Measurements from ENCODE around the gene COX17.

Gene COX17

DNA sequence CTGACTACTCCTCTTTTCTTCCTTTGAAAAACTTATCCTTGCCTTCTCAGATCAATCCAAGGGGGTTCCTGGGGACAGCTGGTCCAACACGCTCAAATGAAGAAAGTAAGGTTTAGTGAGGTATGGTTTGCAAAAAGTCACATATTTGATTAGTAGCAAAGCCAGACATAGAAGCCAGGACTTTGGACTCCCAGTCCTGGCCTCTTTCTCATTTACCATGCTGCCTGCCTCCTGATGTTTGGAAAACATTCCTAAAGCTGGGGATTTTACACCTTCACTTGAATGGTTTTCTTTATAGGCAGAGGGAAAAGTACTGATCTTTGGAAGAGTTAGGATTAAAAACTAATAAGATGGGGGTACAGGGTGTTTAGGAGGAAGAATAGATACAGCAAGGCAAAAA, 31.4 kb downstream of the COX17 start:
- WGBS (ENCODE audit: insufficient coverage), result no CpG with 5 or more reads among the region's 1 CpG
- H3K9me3 ChIP-seq (ENCODE audit: control extremely low read depth in 1 of 5, control insufficient read depth in 4 of 5, insufficient read depth in 2 of 5, low read depth in 1 of 5, low read length in 4 of 5), result no peaks in the 10 kb centered on the region
- peaks cover 0 to 4% (median 1%) of the 10 kb centered on the region in 4 experiments for H3K36me3 ChIP-seq (ENCODE audit: control insufficient read depth in 4 of 4, insufficient read depth in 4 of 4, low read length in 3 of 4)
- POLR2A ChIA-PET, result no interaction called here
- H3K4me3 ChIP-seq (ENCODE audit: control insufficient read depth in 1 of 7, extremely low read depth in 1 of 7, insufficient read depth in 4 of 7, low read depth in 2 of 7, low read length in 6 of 7), result no peak overlapping the region
- CTCF ChIA-PET, result no interaction called here
- H3K27ac ChIP-seq (ENCODE audit: insufficient read depth in 1 of 2, low read depth in 1 of 2, low read length in 2 of 2, poor library complexity in 1 of 2, severe bottlenecking in 2 of 2), result no peak overlapping the region
- H3K4me1 ChIP-seq (ENCODE audit: control extremely low read depth in 1 of 4, control insufficient read depth in 4 of 4, insufficient read depth in 4 of 4, low read length in 3 of 4), result peaks cover 0 to 4% (median 0%) of the 10 kb centered on the region in 4 experiments
- H3K27me3 ChIP-seq (replicated peaks in 2 of 5; ENCODE audit: control insufficient read depth in 4 of 5, insufficient read depth in 5 of 5, low read length in 4 of 5), result no peaks in the 10 kb centered on the region
- no peak for DNase-seq

DNA sequence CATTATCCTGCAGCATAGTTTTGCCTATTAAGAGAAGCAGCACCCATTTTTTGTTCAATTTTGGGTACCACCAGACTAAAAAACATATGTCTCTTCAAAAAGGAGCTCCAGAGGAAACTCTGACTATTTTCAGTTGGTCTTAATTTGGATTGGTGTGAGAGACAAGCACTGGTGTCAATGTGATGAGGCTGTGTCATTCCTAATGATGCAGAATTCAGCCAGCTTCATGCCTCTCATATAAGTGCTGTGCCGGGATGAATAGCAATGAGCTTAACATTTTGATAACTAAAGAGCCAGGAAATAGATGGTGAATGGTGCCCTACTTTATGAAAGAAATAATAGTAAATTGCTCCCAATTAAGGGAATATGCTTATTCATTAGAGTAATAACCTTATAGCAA, 32.7 kb downstream of the COX17 start:
- H3K27me3 ChIP-seq (replicated peaks in 2 of 5; ENCODE audit: control insufficient read depth in 4 of 5, insufficient read depth in 5 of 5, low read length in 4 of 5), result no peaks in the 10 kb centered on the region
- no peak for DNase-seq
- H3K9me3 ChIP-seq (ENCODE audit: control extremely low read depth in 1 of 5, control insufficient read depth in 4 of 5, insufficient read depth in 2 of 5, low read depth in 1 of 5, low read length in 4 of 5), result no peaks in the 10 kb centered on the region
- WGBS (ENCODE audit: insufficient coverage), result 83% methylated on average over 1 of the region's 1 CpG
- no peak overlapping the region for H3K27ac ChIP-seq (ENCODE audit: insufficient read depth in 1 of 2, low read depth in 1 of 2, low read length in 2 of 2, poor library complexity in 1 of 2, severe bottlenecking in 2 of 2)
- POLR2A ChIA-PET, result no interaction called here
- peaks cover 0 to 7% (median 0%) of the 10 kb centered on the region in 4 experiments for H3K4me1 ChIP-seq (ENCODE audit: control extremely low read depth in 1 of 4, control insufficient read depth in 4 of 4, insufficient read depth in 4 of 4, low read length in 3 of 4)
- CTCF ChIA-PET, result no interaction called here
- no peak overlapping the region for H3K4me3 ChIP-seq (ENCODE audit: control insufficient read depth in 1 of 7, extremely low read depth in 1 of 7, insufficient read depth in 4 of 7, low read depth in 2 of 7, low read length in 6 of 7)
- H3K36me3 ChIP-seq (ENCODE audit: control insufficient read depth in 4 of 4, insufficient read depth in 4 of 4, low read length in 3 of 4), result peaks cover 0 to 4% (median 1%) of the 10 kb centered on the region in 4 experiments

DNA sequence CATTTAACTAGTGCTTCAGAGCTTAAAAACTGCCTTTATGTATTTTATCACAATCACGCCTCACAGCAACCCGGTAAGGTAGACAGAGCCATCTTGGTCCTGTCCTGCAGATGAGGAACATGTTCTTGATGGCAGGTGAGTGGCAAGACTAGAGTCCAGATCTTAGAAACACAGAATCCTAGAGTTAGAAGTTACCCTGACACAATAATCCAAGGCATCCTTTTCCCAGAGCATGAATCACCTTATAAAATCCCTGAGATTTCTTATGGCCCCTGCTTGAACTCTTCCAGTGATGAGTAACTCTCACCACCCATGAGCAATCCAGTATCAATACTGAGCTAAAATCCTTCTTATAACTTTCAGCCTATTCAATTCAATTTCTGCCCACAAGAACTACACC, 33.7 kb downstream of the COX17 start:
- Histone ChIP-seq H3K36me3 (ENCODE audit: control insufficient read depth in 4 of 4, insufficient read depth in 4 of 4, low read length in 3 of 4) (peaks cover 0 to 4% (median 1%) of the 10 kb centered on the region in 4 experiments), H3K27me3 (replicated peaks in 2 of 5; ENCODE audit: control insufficient read depth in 4 of 5, insufficient read depth in 5 of 5, low read length in 4 of 5) (no peaks in the 10 kb centered on the region), H3K4me1 (ENCODE audit: control extremely low read depth in 1 of 4, control insufficient read depth in 4 of 4, insufficient read depth in 4 of 4, low read length in 3 of 4) (peaks cover 6 to 16% (median 6%) of the 10 kb centered on the region in 4 experiments), H3K4me3 (ENCODE audit: control insufficient read depth in 1 of 7, extremely low read depth in 1 of 7, insufficient read depth in 4 of 7, low read depth in 2 of 7, low read length in 6 of 7) (no peak overlapping the region), H3K27ac (ENCODE audit: insufficient read depth in 1 of 2, low read depth in 1 of 2, low read length in 2 of 2, poor library complexity in 1 of 2, severe bottlenecking in 2 of 2) (no peak overlapping the region), H3K9me3 (ENCODE audit: control extremely low read depth in 1 of 5, control insufficient read depth in 4 of 5, insufficient read depth in 2 of 5, low read depth in 1 of 5, low read length in 4 of 5) (no peaks in the 10 kb centered on the region)
- POLR2A ChIA-PET, result no interaction called here
- WGBS (ENCODE audit: insufficient coverage), result 100% methylated on average over 2 of the region's 2 CpGs
- no peak for DNase-seq
- CTCF ChIA-PET, result interaction anchor here (0.8 kb wide), 1 partner anchor 10 kb away, joined by 4 read pairs; no protein-coding TSS in a partner anchor

DNA sequence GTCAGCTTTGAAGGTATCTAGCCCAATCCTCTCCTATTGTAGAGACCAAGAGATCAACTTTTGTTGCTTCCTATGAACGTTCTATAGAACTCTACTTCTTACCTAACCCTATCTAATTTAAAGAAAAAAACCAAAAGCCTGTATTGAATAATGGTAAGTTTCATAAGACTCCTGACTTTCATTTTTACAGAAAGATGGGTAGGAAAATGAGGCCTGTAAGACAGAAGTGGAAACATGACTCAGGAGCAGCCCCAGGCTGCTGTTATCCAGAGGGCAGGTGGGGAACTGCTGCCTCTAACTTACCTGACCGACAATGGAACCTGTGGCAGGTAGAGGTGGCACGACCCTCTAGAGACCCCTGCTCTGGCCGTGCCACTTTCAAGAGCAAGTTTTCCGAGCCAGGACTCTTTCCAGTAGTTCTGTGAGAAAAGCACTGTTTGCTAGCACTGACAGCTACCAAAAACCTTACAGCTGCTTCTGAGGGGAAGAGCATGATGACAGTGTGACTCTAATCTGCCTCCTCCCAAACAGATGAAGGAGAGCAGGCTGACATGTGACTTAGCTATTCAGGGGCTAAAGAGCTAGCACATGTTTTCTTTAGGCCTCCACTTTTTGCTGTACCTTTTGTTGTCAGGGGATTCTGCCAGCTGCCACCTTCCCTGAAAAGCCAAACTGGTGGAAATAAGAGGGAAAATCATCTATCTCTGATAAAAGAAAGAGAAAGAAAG, 34.3 kb downstream of the COX17 start:
- Histone ChIP-seq H3K4me1 (ENCODE audit: control extremely low read depth in 1 of 4, control insufficient read depth in 4 of 4, insufficient read depth in 4 of 4, low read length in 3 of 4) (peaks cover 9 to 22% (median 12%) of the 10 kb centered on the region in 4 experiments), H3K36me3 (ENCODE audit: control insufficient read depth in 4 of 4, insufficient read depth in 4 of 4, low read length in 3 of 4) (peaks cover 0 to 2% (median 0%) of the 10 kb centered on the region in 4 experiments), H3K4me3 (ENCODE audit: control insufficient read depth in 1 of 7, extremely low read depth in 1 of 7, insufficient read depth in 4 of 7, low read depth in 2 of 7, low read length in 6 of 7) (no peak overlapping the region), H3K27ac (ENCODE audit: insufficient read depth in 1 of 2, low read depth in 1 of 2, low read length in 2 of 2, poor library complexity in 1 of 2, severe bottlenecking in 2 of 2) (no peak overlapping the region), H3K9me3 (ENCODE audit: control extremely low read depth in 1 of 5, control insufficient read depth in 4 of 5, insufficient read depth in 2 of 5, low read depth in 1 of 5, low read length in 4 of 5) (no peaks in the 10 kb centered on the region), H3K27me3 (replicated peaks in 2 of 5; ENCODE audit: control insufficient read depth in 4 of 5, insufficient read depth in 5 of 5, low read length in 4 of 5) (no peaks in the 10 kb centered on the region)
- DNase-seq, result no peak
- WGBS (ENCODE audit: insufficient coverage), result 98% methylated on average over 4 of the region's 5 CpGs
- POLR2A ChIA-PET, result no interaction called here
- CTCF ChIA-PET, result interaction anchor here (0.8 kb wide), 1 partner anchor 10 kb away, joined by 4 read pairs; no protein-coding TSS in a partner anchor

DNA sequence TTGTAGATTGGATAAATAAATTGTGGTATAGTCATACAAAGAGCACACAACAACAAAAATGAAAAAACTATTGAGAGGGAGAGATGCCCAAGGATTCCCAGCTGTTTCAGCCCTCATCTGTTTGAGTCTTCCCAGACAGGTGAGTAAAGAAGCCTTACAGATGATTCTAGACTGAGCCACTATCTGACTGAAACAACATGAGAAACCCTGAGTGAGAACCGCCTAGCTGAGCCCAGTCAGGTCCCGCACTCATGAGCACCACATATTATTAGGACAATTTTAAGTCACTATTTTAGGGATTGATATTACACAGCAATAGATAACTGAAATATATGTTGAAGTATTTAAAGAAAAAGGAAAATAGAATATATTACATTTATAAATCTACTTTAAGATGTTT, 35.8 kb downstream of the COX17 start:
- POLR2A ChIA-PET, result interaction anchor here (0.6 kb wide), 2 partner anchors 222 to 1105 kb away, joined by 3 to 4 read pairs; no protein-coding TSS in a partner anchor
- Histone ChIP-seq H3K4me3 (ENCODE audit: control insufficient read depth in 1 of 7, extremely low read depth in 1 of 7, insufficient read depth in 4 of 7, low read depth in 2 of 7, low read length in 6 of 7) (no peak overlapping the region), H3K27me3 (replicated peaks in 2 of 5; ENCODE audit: control insufficient read depth in 4 of 5, insufficient read depth in 5 of 5, low read length in 4 of 5) (no peaks in the 10 kb centered on the region), H3K9me3 (ENCODE audit: control extremely low read depth in 1 of 5, control insufficient read depth in 4 of 5, insufficient read depth in 2 of 5, low read depth in 1 of 5, low read length in 4 of 5) (no peaks in the 10 kb centered on the region), H3K4me1 (ENCODE audit: control extremely low read depth in 1 of 4, control insufficient read depth in 4 of 4, insufficient read depth in 4 of 4, low read length in 3 of 4) (peaks cover 15 to 36% (median 24%) of the 10 kb centered on the region in 4 experiments), H3K36me3 (ENCODE audit: control insufficient read depth in 4 of 4, insufficient read depth in 4 of 4, low read length in 3 of 4) (peaks cover 0 to 2% (median 0%) of the 10 kb centered on the region in 4 experiments), H3K27ac (ENCODE audit: insufficient read depth in 1 of 2, low read depth in 1 of 2, low read length in 2 of 2, poor library complexity in 1 of 2, severe bottlenecking in 2 of 2) (no peak overlapping the region)
- WGBS (ENCODE audit: insufficient coverage), result 100% methylated on average over 1 of the region's 2 CpGs
- CTCF ChIA-PET, result no interaction called here
- no peak for DNase-seq

DNA sequence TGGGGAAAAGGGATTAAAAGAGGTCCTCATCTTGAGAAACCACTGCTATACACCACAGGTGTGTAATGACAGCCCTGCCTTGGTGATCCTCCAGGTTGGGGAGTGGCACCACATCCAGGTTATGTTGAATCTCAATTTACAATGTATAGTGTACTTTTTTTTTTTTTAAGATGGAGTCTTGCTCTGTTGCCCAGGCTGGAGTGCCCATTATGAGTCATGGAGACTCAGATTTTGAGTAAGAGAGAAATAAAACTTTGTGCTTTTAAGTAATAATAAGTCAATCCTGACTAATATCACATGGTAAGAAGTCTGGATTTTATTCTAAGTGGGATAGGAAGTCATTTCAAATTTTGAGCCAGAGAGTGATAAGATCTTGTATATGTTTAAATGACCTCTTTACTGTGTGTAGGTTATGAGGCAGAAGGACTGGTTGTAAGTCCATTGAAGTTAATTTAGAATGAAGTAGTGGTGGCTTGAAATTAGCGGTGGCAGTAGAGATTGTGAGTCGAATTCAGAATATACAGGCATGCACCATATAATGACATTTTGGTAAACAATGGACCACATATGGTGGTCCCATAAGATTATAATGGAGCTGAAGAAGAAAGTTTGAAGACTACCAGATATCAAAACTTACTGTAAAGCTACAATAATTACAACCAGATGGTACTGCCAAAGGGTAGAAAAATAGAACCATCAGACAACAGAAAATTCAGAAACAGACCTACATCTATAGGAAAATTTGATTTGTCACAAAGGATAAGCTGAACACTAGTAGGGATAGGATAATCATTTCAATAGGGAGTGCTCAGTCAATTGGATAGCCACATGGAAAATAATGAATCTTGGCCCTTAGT, 37.5 kb downstream of the COX17 start:
- POLR2A ChIA-PET, result no interaction called here
- peaks cover 15 to 39% (median 28%) of the 10 kb centered on the region in 4 experiments for H3K4me1 ChIP-seq (ENCODE audit: control extremely low read depth in 1 of 4, control insufficient read depth in 4 of 4, insufficient read depth in 4 of 4, low read length in 3 of 4)
- CTCF ChIA-PET, result interaction anchor here (1.1 kb wide), 1 partner anchor 14 kb away, joined by 3 read pairs; no protein-coding TSS in a partner anchor
- DNase-seq, result no peak
- H3K27me3 ChIP-seq (replicated peaks in 2 of 5; ENCODE audit: control insufficient read depth in 4 of 5, insufficient read depth in 5 of 5, low read length in 4 of 5), result no peaks in the 10 kb centered on the region
- H3K36me3 ChIP-seq (ENCODE audit: control insufficient read depth in 4 of 4, insufficient read depth in 4 of 4, low read length in 3 of 4), result peaks cover 0 to 2% (median 0%) of the 10 kb centered on the region in 4 experiments
- H3K27ac ChIP-seq (ENCODE audit: insufficient read depth in 1 of 2, low read depth in 1 of 2, low read length in 2 of 2, poor library complexity in 1 of 2, severe bottlenecking in 2 of 2), result no peak overlapping the region
- WGBS (ENCODE audit: insufficient coverage), result 100% methylated on average over 1 of the region's 2 CpGs
- H3K4me3 ChIP-seq (ENCODE audit: control insufficient read depth in 1 of 7, extremely low read depth in 1 of 7, insufficient read depth in 4 of 7, low read depth in 2 of 7, low read length in 6 of 7), result no peak overlapping the region
- no peaks in the 10 kb centered on the region for H3K9me3 ChIP-seq (ENCODE audit: control extremely low read depth in 1 of 5, control insufficient read depth in 4 of 5, insufficient read depth in 2 of 5, low read depth in 1 of 5, low read length in 4 of 5)

Measured in common myeloid progenitor, CD34-positive (primary cell).